ENCODE data around the gene SND1. TPM values are rescaled to one million over a fixed set of nuclear protein-coding genes. Genes with fewer than 3 reads are reported as not detected.

SND1 gene
- total and polyA plus RNA-seq, 2 donors (not counting 1 experiment from before 2014, with no cell fraction given): 44.4 to 165 TPM

- ATAC-seq (ENCODE audit: low read depth): no peak
- no peak overlapping the region for H3K4me3 Mint-ChIP-seq
Measured at GRCh38 chr7:127847641-127848040, 195.6 kb downstream of the SND1 start.

GRCh38 chr7:127848241-127848640 lies 196.2 kb downstream of the SND1 start:
- Mint-ChIP-seq H3K27me3 (no peaks in the 10 kb centered on the region), H3K27ac (no peak overlapping the region), H3K4me3 (no peak overlapping the region), H3K4me1 (peaks cover 16% of the 10 kb centered on the region), H3K9me3 (ENCODE audit: insufficient read depth) (no peaks in the 10 kb centered on the region)
- no peaks in the 10 kb centered on the region for H4K20me1 ChIP-seq (ENCODE audit: control insufficient read depth, insufficient read depth, low read length, poor library complexity, severe bottlenecking)
- peaks cover 8 to 9% of the 10 kb centered on the region in 2 donors for H3K4me1 ChIP-seq (ENCODE audit: control insufficient read depth in 2 of 2, insufficient read depth in 2 of 2, low read length in 2 of 2)
- ChIA-PET POLR2A (no interaction called here), CTCF (no interaction called here)
- H3K9ac ChIP-seq (ENCODE audit: low read length): no peak overlapping the region
- H3K36me3 ChIP-seq (replicated peaks in 1 of 2; ENCODE audit: control extremely low read depth in 1 of 2, control insufficient read depth in 1 of 2, extremely low read depth in 1 of 2, insufficient read depth in 2 of 2, low read length in 1 of 2): peaks cover 0 to 16% of the 10 kb centered on the region in 2 experiments
- WGBS (ENCODE audit: insufficient coverage): no CpG with 5 or more reads among the region's 2 CpGs
- no peak for DNase-seq
- H3K27me3 ChIP-seq (replicated peaks in 1 of 4; ENCODE audit: control extremely low read depth in 1 of 4, control insufficient read depth in 3 of 4, insufficient read depth in 4 of 4, low read length in 3 of 4): no peaks in the 10 kb centered on the region
- H3K4me2 ChIP-seq (replicated peaks; ENCODE audit: low read depth, low read length, poor library complexity, severe bottlenecking): no peak overlapping the region
- H3K79me2 ChIP-seq (ENCODE audit: control insufficient read depth, insufficient read depth, low read length): no peaks in the 10 kb centered on the region
- no peak overlapping the region for H2AFZ ChIP-seq (ENCODE audit: insufficient read depth, low read depth, low read length, poor library complexity, severe bottlenecking)
- TF ChIP-seq CTCF (IDR thresholded peaks at IDR 0.05) (no peak), EZH2 (IDR thresholded peaks at IDR 0.05; ENCODE audit: borderline replicate concordance, insufficient read depth, low read depth, low read length, poor library complexity, severe bottlenecking) (no peak)
- no peak overlapping the region for H3K27ac ChIP-seq (ENCODE audit: low read length in 2 of 2)
- ATAC-seq (ENCODE audit: low read depth): no peak
- no peaks in the 10 kb centered on the region for H3K9me3 ChIP-seq (ENCODE audit: control extremely low read depth in 1 of 3, control insufficient read depth in 2 of 3, insufficient read depth in 1 of 3, low read length in 2 of 3)
- no peak overlapping the region for H3K4me3 ChIP-seq (ENCODE audit: control extremely low read depth in 1 of 5, extremely low read depth in 1 of 5, insufficient read depth in 1 of 5, low read depth in 2 of 5, low read length in 4 of 5)
- intact Hi-C loops (cut with micrococcal nuclease): no loop called here

More at GRCh38 chr7:127847641-127848040, 195.6 kb downstream of the SND1 start:
- Mint-ChIP-seq H3K9me3 (ENCODE audit: insufficient read depth) (no peaks in the 10 kb centered on the region), H3K27ac (no peak overlapping the region), H3K27me3 (no peaks in the 10 kb centered on the region), H3K4me1 (peaks cover 16% of the 10 kb centered on the region)
- H3K27ac ChIP-seq (ENCODE audit: low read length in 2 of 2): no peak overlapping the region
- no peak overlapping the region for H3K4me2 ChIP-seq (replicated peaks; ENCODE audit: low read depth, low read length, poor library complexity, severe bottlenecking)
- H4K20me1 ChIP-seq (ENCODE audit: control insufficient read depth, insufficient read depth, low read length, poor library complexity, severe bottlenecking): no peaks in the 10 kb centered on the region
- ChIA-PET POLR2A (no interaction called here), CTCF (interaction anchor here (1.1 kb wide), 1 partner anchor 54 kb away, joined by 3 read pairs; no protein-coding TSS in a partner anchor)
- no peak overlapping the region for H3K4me3 ChIP-seq (ENCODE audit: control extremely low read depth in 1 of 5, extremely low read depth in 1 of 5, insufficient read depth in 1 of 5, low read depth in 2 of 5, low read length in 4 of 5)
- no peak overlapping the region for H3K9ac ChIP-seq (ENCODE audit: low read length)
- peaks cover 8 to 9% of the 10 kb centered on the region in 2 donors for H3K4me1 ChIP-seq (ENCODE audit: control insufficient read depth in 2 of 2, insufficient read depth in 2 of 2, low read length in 2 of 2)
- H3K36me3 ChIP-seq (replicated peaks in 1 of 2; ENCODE audit: control extremely low read depth in 1 of 2, control insufficient read depth in 1 of 2, extremely low read depth in 1 of 2, insufficient read depth in 2 of 2, low read length in 1 of 2): peaks cover 0 to 16% of the 10 kb centered on the region in 2 experiments
- no peak for TF ChIP-seq CTCF (IDR thresholded peaks at IDR 0.05)
- TF ChIP-seq EZH2 (IDR thresholded peaks at IDR 0.05; ENCODE audit: borderline replicate concordance, insufficient read depth, low read depth, low read length, poor library complexity, severe bottlenecking): no peak
- intact Hi-C loops (cut with micrococcal nuclease): no loop called here
- WGBS (ENCODE audit: insufficient coverage): 100% methylated on average over 3 of the region's 3 CpGs
- H3K27me3 ChIP-seq (replicated peaks in 1 of 4; ENCODE audit: control extremely low read depth in 1 of 4, control insufficient read depth in 3 of 4, insufficient read depth in 4 of 4, low read length in 3 of 4): no peaks in the 10 kb centered on the region
- H3K9me3 ChIP-seq (ENCODE audit: control extremely low read depth in 1 of 3, control insufficient read depth in 2 of 3, insufficient read depth in 1 of 3, low read length in 2 of 3): no peaks in the 10 kb centered on the region
- no peak for DNase-seq
- no peak overlapping the region for H2AFZ ChIP-seq (ENCODE audit: insufficient read depth, low read depth, low read length, poor library complexity, severe bottlenecking)
- H3K79me2 ChIP-seq (ENCODE audit: control insufficient read depth, insufficient read depth, low read length): no peaks in the 10 kb centered on the region

Data from B cell (primary cell).